HepG2 (cell line): ENCODE data around the gene UQCRC1. TPM values are rescaled to one million over a fixed set of nuclear protein-coding genes. Genes with fewer than 3 reads are reported as not detected.

Experiments used
- FOSL1 ChIP-seq: sonication (generic); formaldehyde crosslinking; IDR thresholded peaks from 2 replicates; pipeline ENCODE4 v1.9.0; 2021; ENCODE audit warnings: missing genetic modification reagents, borderline replicate concordance
- GABPA ChIP-seq, 2 experiments: IDR thresholded peaks; 2 replicates each; pipeline ENCODE4 v1.6.1; 2011 to 2016; ENCODE audit warnings: low read depth in 2 of 2, low read length in 1 of 2, missing biosample characterization in 1 of 2, missing genetic modification characterization in 1 of 2
- KLF12 ChIP-seq: sonication (generic); formaldehyde crosslinking; IDR thresholded peaks from 2 replicates; pipeline ENCODE4 v1.4.0; 2020; ENCODE audit warnings: missing genetic modification reagents, borderline replicate concordance
- MBNL3 ChIP-seq: fragments of 250-450 bp; sonication (Bioruptor Pico); conservative IDR thresholded peaks from 2 replicates; pipeline ENCODE4 v1.8.0; 2022; ENCODE audit warnings: mild to moderate bottlenecking, inconsistent platforms
- RBAK ChIP-seq: sonication (generic); formaldehyde crosslinking; IDR thresholded peaks from 2 replicates; pipeline ENCODE4 v1.5.1; 2020; ENCODE audit warnings: mild to moderate bottlenecking, missing genetic modification reagents
- RFX3 ChIP-seq: IDR thresholded peaks from 2 replicates; pipeline ENCODE4 v1.6.1; 2016; ENCODE audit warnings: missing biosample characterization, missing genetic modification reagents
- SKI ChIP-seq: fragments of 450-650 bp; IDR thresholded peaks from one replicate; pipeline ENCODE4 v1.6.1; 2018; ENCODE audit warnings: mild to moderate bottlenecking; ENCODE audit not compliant: partially characterized antibody
- SMYD3 ChIP-seq: sonication (generic); formaldehyde crosslinking; IDR thresholded peaks from 2 replicates; pipeline ENCODE4 v1.8.1; 2023; ENCODE audit warnings: mild to moderate bottlenecking, missing genetic modification reagents
- SNRNP70 ChIP-seq: fragments of 200-400 bp; formaldehyde crosslinking; IDR thresholded peaks from 2 replicates; pipeline ENCODE4 v1.6.1; 2017; ENCODE audit warnings: mild to moderate bottlenecking, low read depth, low read length, moderate library complexity
- SRF ChIP-seq: IDR thresholded peaks from 2 replicates; pipeline ENCODE4 v1.6.1; 2011; ENCODE audit warnings: mild to moderate bottlenecking, low read depth, low read length, moderate library complexity
- ZFP36L1 ChIP-seq: sonication (generic); formaldehyde crosslinking; IDR thresholded peaks from 2 replicates; pipeline ENCODE4 v1.8.0; 2022; ENCODE audit warnings: mild to moderate bottlenecking, missing genetic modification reagents, moderate library complexity
- ZKSCAN8 ChIP-seq: IDR thresholded peaks from 2 replicates; pipeline ENCODE4 v1.6.1; 2016; ENCODE audit warnings: borderline replicate concordance, missing genetic modification reagents, missing compliant biosample characterization
- ZNF124 ChIP-seq: sonication (generic); formaldehyde crosslinking; IDR thresholded peaks from 2 replicates; pipeline ENCODE4 v1.4.0; 2020; ENCODE audit warnings: missing genetic modification reagents
- ZNF33A ChIP-seq: sonication (generic); formaldehyde crosslinking; IDR thresholded peaks from 2 replicates; pipeline ENCODE4 v1.5.1; 2020; ENCODE audit warnings: missing genetic modification reagents, mild to moderate bottlenecking, moderate library complexity, borderline replicate concordance
- ZNF383 ChIP-seq: sonication (generic); formaldehyde crosslinking; IDR thresholded peaks from 2 replicates; pipeline ENCODE4 v1.4.0; 2020; ENCODE audit warnings: missing genetic modification reagents, mild to moderate bottlenecking, borderline replicate concordance
- ZNF446 ChIP-seq: sonication (generic); formaldehyde crosslinking; IDR thresholded peaks from 2 replicates; pipeline ENCODE4 v1.5.0; 2020; ENCODE audit warnings: mild to moderate bottlenecking, missing genetic modification reagents
- ZNF543 ChIP-seq: sonication (generic); formaldehyde crosslinking; IDR thresholded peaks from 2 replicates; pipeline ENCODE4 v1.4.0; 2020; ENCODE audit warnings: mild to moderate bottlenecking, missing genetic modification reagents
- ZNF878 ChIP-seq: sonication (generic); formaldehyde crosslinking; IDR thresholded peaks from 2 replicates; pipeline ENCODE4 v1.8.1; 2023; ENCODE audit warnings: mild to moderate bottlenecking, missing genetic modification reagents, moderate library complexity
- polyA plus RNA-seq, 8 experiments: library from polyadenylated mRNA; depleted of rRNA in 3 of 8; stranded (reverse) in 7 of 8; unstranded in 1 of 8; fragments of >200 nt; fragmentation: Illumina TruSeq in 4 of 8; extraction: Trizol in 4 of 8; gene quantifications; 2 replicates each; pipeline versions ENCODE4 v1.2.1 to v1.2.3, GENCODE V29; 2011 to 2016; ENCODE audit warnings: low read depth in 4 of 8, missing spikeins in 1 of 8, mixed read lengths in 1 of 8; ENCODE audit not compliant: insufficient read depth in 1 of 8
- total RNA-seq, 5 experiments: library from RNA; depleted of rRNA; stranded (reverse); fragments of >200 nt; fragmentation: Illumina TruSeq; extraction: Trizol; gene quantifications; 2 replicates each; pipeline ENCODE4 v1.2.3, GENCODE V29; 2016; ENCODE audit warnings: low read depth in 1 of 5
- TF ChIP-seq, protein P1 (sequence below): IDR thresholded peaks from 2 replicates; pipeline ENCODE4 v1.6.1; 2016; ENCODE audit warnings: low read depth, control low read depth
- TF ChIP-seq, protein P2 (sequence below): sonication (generic); formaldehyde crosslinking; IDR thresholded peaks from 2 replicates; pipeline ENCODE4 v1.8.0; 2022; ENCODE audit warnings: mild to moderate bottlenecking, missing genetic modification reagents; ENCODE audit not compliant: insufficient replicate concordance
- TF ChIP-seq, protein P3 (sequence below): IDR thresholded peaks from 2 replicates; pipeline ENCODE4 v1.6.1; 2016; ENCODE audit warnings: missing biosample characterization, missing genetic modification reagents, low read depth
- TF ChIP-seq, protein P4 (sequence below): sonication (generic); formaldehyde crosslinking; IDR thresholded peaks from 2 replicates; pipeline ENCODE4 v1.5.0; 2020; ENCODE audit warnings: missing genetic modification reagents

UQCRC1 gene
- total and polyA plus RNA-seq, 2 of the 13 experiments (the other 11 are each of a cell fraction or from before 2014, with no cell fraction given), result 316 to 680 TPM

DNA sequence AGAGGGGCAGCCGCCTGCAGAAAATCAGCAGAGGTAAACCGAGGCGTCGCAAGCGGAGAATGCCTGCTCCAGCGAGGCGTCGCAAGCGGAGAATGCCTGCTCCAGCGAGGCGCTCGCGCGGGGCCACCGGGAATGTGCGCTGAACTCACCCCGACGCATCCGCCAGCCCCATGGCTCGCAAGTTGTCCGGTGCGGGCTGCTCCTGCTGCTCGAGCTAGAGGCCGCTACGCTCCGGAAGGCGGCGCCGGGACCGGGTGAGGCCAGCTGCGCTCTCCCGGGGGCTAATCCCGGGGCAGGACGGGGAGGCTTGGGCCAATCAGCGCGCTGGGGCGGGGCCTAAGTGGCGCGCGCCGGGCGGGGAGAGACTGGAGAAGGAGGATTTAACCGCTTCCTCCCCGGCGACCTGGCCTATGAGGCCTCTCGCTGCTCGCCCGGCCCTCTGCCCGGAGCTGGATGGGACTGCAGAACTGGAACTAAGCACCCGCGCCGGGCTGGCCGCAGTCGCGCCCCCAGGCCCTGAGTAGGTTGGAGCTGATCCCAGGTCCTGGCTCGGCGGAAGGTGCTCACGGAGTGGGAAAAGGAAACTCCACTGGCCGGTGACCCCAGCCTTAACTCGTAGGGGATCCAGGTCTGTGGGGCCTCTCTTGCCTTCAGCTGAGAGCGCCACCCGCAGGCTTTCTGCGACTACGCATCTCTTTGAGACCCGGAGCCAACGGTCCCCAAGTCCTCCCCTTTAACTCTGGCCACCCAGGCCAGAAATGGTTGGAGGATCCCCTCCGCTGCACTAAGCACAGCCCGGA, 26.0 kb upstream of the UQCRC1 start, which contains the start of gene SLC26A6 (continued):
- 0 out of 2 replicates have a peak, but pooled peaks have one; percentile 41 for TF ChIP-seq RBAK (CRISPR knock-in tag)
- TF ChIP-seq ZNF446 (CRISPR knock-in tag), result peak; percentile 49
- peak; percentile 58 for TF ChIP-seq SKI
- no peak for TF ChIP-seq ZKSCAN8 (CRISPR knock-in tag)
- TF ChIP-seq ZNF383, result no peak; the same call in 1 of the 2 replicates
- TF ChIP-seq ZNF543 (CRISPR knock-in tag), result no peak; the same call in 1 of the 2 replicates
- no peak for TF ChIP-seq GABPA (IDR thresholded peaks at IDR 0.05; ENCODE audit: low read depth, low read length)
- peak; percentile 52 for TF ChIP-seq GABPA (CRISPR knock-in tag; IDR thresholded peaks at IDR 0.05; ENCODE audit: low read depth)
- TF ChIP-seq, protein P1, sequence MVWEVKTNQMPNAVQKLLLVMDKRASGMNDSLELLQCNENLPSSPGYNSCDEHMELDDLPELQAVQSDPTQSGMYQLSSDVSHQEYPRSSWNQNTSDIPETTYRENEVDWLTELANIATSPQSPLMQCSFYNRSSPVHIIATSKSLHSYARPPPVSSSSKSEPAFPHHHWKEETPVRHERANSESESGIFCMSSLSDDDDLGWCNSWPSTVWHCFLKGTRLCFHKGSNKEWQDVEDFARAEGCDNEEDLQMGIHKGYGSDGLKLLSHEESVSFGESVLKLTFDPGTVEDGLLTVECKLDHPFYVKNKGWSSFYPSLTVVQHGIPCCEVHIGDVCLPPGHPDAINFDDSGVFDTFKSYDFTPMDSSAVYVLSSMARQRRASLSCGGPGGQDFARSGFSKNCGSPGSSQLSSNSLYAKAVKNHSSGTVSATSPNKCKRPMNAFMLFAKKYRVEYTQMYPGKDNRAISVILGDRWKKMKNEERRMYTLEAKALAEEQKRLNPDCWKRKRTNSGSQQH (CRISPR knock-in tag), result peak; percentile 63; the same call in 1 of the 2 replicates
- TF ChIP-seq ZNF878 (CRISPR knock-in tag), result no peak; the same call in 1 of the 2 replicates
- no peak; the same call in 1 of the 2 replicates for TF ChIP-seq ZNF33A
- TF ChIP-seq KLF12 (CRISPR knock-in tag), result no peak
- TF ChIP-seq ZFP36L1, result peak; percentile 91; the same call in 1 of the 2 replicates
- TF ChIP-seq RFX3 (CRISPR knock-in tag), result no peak
- no peak for TF ChIP-seq MBNL3
- TF ChIP-seq, protein P2, sequence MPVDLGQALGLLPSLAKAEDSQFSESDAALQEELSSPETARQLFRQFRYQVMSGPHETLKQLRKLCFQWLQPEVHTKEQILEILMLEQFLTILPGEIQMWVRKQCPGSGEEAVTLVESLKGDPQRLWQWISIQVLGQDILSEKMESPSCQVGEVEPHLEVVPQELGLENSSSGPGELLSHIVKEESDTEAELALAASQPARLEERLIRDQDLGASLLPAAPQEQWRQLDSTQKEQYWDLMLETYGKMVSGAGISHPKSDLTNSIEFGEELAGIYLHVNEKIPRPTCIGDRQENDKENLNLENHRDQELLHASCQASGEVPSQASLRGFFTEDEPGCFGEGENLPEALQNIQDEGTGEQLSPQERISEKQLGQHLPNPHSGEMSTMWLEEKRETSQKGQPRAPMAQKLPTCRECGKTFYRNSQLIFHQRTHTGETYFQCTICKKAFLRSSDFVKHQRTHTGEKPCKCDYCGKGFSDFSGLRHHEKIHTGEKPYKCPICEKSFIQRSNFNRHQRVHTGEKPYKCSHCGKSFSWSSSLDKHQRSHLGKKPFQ (CRISPR knock-in tag), result no peak
- TF ChIP-seq FOSL1, result no peak
- peak; percentile 46 for TF ChIP-seq ZNF124 (CRISPR knock-in tag)
- no peak for TF ChIP-seq SNRNP70
- TF ChIP-seq SMYD3, result no peak
- TF ChIP-seq, protein P3, sequence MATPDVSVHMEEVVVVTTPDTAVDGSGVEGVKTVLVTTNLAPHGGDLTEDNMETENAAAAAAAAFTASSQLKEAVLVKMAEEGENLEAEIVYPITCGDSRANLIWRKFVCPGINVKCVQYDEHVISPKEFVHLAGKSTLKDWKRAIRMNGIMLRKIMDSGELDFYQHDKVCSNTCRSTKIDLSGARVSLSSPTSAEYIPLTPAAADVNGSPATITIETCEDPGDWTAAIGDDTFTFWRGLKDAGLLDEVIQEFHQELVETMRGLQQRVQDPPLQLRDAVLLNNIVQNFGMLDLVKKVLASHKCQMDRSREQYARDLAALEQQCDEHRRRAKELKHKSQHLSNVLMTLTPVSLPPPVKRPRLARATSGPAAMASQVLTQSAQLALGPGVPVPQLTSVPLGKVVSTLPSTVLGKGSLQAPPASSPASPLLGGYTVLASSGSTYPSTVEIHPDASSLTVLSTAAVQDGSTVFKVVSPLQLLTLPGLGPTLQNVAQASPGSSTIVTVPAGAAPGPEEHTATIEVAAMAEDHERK (CRISPR knock-in tag), result no peak
- TF ChIP-seq, protein P4, sequence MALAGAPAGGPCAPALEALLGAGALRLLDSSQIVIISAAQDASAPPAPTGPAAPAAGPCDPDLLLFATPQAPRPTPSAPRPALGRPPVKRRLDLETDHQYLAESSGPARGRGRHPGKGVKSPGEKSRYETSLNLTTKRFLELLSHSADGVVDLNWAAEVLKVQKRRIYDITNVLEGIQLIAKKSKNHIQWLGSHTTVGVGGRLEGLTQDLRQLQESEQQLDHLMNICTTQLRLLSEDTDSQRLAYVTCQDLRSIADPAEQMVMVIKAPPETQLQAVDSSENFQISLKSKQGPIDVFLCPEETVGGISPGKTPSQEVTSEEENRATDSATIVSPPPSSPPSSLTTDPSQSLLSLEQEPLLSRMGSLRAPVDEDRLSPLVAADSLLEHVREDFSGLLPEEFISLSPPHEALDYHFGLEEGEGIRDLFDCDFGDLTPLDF (CRISPR knock-in tag), result peak; percentile 93
- no peak for TF ChIP-seq SRF
